Stimulated activated CD4-positive, alpha-beta T cell treated with anti-CD3 and anti-CD28 coated beads, TNF-alpha, amount 100 ng/mL, for 48 hours (primary cell): ENCODE measurements around the gene HOXD4.

ENCODE experiments used
- DNase-seq, 3 donors: peaks; one replicate each; pipeline ENCODE4 v3.0.0-alpha.2; 2020; ENCODE audit warnings: low read depth in 3 of 3

HOXD4 gene

DNA sequence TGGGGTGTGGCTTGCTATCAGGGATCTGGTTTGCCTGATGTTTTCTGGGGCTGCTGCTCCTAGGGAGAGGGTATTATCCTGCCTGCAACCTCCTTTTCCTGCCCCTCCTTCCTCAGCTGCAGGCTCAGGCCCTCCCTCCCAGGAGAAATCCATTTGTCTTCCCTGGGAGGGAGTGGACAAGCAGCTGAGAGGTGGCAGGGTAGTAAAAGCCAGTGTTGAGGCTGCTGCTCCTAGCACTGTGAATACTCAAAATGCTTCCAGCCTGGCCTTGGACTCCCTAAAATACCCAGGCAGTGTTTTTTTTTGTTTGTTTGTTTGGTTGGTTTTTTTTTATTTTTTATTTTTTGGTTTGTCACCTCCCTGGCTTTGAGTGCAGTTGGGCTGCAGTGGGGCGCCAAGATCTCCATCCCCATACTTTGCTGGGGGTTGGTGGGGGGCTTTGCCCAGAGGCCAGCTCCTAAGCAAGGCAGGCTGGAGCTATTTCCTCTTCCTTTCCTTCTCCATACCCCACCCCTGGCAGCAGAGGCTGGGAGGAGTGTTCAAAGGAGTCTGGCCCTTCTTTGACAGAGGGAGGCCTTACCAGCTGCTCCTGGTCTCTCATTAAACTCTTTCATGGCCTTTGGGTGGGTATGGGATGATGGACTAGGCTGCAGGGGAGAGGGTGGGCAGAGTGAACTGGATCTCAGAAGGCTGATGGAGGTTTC, 19.4 kb downstream of the HOXD4 start:
- DNase-seq, result no peak

DNA sequence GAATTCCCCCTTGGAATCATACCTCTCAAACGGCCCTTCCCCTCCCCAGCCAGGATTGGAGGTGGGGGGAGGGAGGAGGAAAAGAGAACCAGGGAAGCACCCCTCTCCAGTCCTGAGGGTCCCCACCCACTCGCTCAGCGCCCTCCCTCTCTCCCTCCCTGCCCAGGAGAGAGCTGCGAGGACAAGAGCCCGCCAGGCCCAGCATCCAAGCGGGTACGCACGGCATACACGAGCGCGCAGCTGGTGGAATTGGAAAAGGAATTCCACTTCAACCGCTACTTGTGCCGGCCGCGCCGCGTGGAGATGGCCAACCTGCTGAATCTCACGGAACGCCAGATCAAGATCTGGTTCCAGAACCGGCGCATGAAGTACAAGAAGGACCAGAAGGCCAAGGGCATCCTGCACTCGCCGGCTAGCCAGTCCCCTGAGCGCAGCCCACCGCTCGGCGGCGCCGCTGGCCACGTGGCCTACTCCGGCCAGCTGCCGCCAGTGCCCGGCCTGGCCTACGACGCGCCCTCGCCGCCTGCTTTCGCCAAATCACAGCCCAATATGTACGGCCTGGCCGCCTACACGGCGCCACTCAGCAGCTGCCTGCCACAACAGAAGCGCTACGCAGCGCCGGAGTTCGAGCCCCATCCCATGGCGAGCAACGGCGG, 20.1 kb downstream of the HOXD4 start:
- DNase-seq, result no peak

DNA sequence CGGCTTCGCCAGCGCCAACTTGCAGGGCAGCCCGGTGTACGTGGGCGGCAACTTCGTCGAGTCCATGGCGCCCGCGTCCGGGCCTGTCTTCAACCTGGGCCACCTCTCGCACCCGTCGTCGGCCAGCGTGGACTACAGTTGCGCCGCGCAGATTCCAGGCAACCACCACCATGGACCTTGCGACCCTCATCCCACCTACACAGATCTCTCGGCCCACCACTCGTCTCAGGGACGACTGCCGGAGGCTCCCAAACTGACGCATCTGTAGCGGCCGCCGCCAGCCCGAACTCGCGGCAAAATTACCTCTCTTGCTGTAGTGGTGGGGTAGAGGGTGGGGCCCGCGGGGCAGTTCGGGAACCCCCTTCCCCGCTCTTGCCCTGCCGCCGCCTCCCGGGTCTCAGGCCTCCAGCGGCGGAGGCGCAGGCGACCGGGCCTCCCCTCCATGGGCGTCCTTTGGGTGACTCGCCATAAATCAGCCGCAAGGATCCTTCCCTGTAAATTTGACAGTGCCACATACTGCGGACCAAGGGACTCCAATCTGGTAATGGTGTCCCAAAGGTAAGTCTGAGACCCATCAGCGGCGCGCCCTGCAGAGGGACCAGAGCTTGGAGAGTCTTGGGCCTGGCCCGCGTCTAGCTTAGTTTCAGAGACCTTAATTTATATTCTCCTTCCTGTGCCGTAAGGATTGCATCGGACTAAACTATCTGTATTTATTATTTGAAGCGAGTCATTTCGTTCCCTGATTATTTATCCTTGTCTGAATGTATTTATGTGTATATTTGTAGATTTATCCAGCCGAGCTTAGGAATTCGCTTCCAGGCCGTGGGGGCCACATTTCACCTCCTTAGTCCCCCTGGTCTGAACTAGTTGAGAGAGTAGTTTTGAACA, 20.9 kb downstream of the HOXD4 start:
- no peak for DNase-seq

DNA sequence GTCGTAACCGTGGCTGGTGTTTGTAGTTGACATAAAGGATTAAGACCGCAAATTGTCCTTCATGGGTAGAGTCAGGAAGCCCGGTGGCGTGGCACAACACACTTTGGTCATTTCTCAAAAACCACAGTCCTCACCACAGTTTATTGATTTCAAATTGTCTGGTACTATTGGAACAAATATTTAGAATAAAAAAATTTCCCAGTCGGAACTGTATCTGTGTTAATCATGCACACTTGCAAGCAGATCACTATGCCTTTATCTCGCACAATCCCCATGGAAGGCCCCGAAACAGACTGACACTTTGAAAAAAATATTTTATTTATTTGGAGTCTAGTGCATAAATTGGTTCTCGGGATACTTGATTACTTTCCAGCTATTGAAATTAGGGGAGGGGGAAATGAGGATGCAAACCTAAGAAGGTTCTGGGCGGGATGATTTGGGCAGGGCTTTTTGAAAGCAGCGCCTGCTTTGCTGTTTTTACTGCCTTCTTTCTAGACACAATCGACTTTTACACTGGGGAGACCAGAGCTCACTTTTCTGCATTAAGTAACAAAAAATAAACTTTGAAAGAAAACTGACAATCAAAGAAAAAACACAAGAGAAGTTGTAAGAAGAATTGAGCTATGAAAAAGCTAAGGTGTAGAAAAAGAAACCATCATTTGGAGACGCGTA, 21.7 kb downstream of the HOXD4 start:
- no peak for DNase-seq

DNA sequence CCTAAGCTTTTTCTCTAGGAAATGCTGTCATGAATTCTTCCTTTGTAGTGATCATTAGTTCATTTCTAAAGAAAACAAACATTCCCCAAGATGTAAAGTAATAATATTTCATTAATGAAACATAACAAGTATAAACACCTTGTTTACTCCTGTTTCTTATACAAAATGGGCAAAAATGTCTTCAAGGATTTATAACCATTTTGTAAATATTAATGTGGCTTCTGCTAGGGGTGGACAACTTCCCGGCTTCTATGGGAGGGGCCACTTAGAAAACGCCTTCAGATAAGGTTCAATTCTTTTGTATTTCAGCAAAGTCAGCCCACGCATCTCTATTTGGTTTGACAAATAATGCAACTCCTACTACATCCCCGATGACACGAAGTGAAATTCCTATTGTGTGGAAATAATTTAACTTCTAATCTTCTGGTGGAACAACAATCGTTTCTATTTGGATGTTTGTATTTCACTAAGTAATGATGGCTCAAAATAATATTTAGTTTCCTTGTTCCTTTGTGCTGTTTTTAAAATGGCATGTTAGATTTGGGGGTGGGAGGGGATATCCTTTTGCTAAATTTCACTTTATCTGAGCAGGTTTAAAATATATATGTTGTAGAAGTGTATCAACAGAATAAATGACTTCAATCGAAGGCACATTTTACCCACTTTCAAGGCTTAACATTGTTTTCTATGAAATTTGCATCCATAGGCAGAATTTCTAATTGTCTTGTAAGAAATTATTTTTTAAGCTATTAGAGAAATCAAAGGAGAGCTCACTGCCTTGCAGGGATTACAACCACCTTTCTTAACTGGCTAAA, 22.4 kb downstream of the HOXD4 start:
- no peak for DNase-seq

DNA sequence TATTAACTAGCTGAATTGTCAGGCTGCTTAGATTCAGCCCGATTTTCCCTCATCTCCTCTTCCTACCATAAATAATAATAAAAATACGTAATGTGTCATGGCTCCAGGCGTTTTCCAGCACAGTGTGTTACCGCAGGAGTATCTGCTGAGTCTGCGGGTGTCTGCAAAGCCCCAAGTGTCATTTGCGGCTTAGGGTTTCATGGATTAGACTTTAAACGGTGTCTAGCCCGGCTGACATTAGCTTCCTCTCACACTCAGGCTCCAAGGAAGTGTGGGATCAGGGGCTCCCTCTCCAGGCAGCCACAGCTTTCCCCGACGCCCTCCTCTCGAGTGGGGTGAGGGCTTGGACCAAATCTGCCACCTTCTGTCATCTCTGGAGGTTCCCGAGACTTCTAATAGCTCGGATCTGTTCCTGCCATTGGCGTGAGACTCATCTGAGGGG, 23.1 kb downstream of the HOXD4 start:
- no peak for DNase-seq

DNA sequence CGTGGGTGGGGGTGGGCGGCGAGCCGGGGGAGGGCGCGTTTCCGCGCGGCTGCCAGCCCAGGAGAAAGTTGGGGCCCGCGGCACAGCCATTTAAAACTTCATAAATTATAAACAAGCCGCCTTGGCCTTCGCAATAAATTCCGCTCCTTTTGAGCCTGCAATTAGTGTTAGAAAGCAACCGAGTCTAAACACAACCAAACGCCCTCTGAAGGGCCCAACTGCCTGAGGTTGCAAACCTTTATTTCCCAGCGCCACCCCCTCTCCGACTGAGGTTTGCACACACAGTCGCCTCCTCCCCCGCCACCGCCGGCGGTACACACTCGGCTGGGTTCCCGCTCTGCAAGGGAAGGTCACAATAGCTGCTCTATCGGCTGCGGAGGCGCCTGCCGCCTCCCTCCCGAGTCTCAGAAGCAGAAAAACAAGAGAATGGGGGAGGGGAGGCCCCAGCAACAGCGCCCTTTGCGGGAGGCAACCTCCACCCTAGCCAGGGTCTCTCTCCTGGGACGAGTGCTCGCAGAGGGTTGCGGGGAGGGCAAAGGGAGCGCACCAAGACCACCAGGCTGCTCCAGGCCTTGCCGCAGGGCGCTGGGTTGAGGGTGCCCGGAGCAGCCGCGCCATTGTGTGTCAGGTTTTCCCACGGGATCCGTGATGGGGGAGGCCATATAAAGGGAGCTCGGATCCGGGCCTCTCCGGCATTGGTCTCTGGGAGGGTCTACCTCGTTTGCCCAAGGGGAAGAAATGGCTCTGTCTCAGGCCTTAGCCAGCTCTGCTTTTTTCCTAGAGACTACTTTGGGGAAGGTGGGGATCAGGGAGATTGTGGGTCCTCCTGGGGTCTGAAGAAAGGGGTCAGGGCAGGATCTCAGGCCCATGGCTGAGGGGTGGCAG, 23.7 kb downstream of the HOXD4 start:
- DNase-seq, result no peak

DNA sequence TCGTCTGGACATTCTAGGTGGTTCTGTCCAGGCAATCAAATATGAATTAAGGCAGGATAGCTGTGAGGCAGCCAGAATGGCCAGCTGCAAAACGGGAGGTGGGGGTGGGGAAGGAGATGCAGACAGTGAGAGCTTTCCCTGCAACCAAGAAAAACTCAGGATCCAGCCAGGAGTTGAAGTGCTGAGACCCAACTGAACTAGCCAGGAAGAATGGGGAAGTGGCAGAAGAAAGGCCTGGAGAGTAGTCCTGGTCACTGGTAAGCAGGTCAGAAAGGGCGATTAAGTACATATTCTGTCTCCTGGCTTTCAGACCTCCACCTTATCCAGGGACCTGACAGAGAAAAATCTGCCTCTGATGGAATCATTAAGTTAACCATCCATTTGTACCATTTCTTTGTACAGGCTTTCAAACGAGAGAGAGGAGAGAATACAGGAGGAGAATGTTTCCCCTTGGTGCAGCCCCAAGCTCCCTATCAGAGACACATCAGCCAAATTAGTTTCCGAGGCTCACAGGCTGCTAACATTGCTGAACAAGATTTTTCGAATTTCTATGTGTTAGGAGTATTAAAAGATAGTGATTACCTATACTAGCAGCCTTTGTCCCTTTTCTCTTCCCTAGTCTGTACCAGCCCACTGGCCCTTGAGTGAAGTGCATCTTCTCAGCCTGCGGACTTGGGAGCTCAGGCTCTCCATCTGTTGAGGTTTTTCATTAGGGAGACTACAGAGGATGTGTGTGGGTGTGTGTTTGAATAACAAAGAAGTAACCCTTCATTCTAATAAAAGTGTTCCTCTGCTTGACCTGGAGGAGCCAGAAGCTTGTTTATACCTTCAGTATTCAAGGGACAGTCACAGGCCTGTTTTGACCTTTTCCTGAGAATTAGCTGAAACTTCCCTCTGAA, 24.6 kb downstream of the HOXD4 start:
- DNase-seq, result no peak

DNA sequence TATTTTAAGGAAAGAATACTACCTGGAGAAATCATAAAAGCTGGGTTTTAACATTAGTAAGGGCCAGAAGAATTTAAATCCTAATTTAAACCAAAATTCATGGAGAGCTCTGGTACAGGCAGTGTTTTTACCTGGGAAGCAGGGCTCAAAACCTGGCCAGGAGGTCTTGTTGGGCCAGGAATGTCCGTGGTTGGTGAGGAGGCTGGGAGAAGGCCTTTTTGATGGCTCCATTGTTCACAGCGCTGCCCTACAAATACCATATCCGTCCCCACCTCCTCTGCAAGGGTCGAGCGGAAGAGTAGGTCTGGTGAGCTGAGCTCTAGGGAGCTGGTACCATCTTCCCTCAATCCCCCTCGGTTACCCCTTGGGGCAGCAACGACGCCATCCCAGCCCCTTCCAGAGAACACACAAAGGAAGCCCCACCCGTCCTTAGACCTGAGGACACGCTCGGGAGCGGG, 26.3 kb downstream of the HOXD4 start:
- no peak for DNase-seq

DNA sequence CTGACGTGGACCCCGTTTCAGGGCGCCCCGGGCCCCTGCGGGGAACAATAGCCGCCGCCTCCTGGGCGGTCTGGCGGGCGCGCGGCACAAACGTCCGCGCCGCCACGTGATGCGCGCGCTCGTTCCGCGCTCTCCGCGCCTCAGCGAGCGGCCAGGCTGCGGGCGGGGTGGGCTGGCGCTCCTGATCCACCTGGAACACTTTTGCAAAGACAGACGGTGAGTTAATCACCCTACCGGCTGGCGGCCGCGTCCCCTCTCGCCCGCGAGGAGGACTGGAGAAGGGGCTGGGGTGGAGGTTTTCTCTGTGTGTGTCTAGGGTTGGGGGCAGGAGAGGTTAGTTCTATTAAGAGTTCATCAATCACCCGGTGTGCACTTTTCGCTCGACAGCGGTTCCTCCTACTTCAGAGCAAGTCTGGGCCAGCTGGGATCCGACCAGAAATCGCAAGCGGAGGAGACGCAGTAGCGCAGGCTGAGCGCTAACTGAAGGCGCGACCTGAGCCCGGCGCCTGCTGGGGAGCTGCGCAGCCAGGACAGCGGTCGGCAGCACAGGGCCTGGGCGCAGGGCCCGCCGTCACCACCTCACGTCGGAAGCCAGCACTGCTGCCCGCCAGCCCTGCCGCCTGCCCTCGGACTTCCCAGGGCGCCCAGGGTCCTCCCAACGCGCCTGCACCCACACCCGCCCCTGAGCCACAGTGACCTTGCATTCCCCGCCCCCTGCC, 26.8 kb downstream of the HOXD4 start:
- no peak for DNase-seq

DNA sequence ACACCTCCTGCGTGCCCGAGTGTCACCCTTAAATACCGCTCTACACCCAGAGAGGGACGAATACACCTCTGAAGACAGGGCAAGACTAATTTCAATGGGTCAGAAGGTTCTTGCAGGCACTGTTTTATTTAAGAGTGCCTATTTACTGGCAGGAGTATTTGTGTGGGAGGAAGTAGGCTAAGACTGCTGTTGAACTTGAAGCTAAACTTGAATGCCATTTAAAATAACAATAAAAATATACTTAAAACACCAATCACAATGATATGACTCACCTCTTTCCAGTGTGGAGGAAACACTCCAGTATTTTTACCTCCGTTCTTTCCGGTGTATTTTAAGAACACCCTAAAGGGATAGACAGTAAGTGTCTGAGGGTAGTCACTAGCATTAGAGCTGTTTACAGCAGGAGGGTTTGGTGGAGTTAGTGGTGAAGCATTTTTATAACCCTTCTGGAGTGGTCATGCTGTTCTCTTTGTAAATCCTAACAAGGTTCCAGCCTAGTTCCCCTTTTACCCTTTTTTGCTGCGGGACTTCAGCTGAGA, 27.5 kb downstream of the HOXD4 start:
- DNase-seq, result no peak

DNA sequence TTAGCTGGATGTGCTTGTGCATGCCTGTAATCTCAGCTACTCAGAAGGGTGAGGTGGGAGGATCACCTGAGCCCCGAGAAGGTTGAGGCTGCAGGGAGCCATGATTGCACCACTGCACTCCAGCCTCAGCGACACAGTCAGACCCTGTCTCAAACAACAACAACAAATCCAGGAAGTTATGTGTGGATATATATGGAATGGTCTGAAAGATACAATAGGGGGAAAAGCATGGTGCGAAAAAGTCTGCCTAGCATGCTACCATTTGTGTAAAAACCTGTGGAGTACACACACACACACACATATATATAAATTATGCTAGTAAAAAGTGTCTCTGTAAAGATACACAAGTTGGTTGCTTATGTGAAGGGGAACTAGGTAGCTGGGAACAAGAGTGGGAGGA, 30.2 kb downstream of the HOXD4 start:
- DNase-seq, result no peak

DNA sequence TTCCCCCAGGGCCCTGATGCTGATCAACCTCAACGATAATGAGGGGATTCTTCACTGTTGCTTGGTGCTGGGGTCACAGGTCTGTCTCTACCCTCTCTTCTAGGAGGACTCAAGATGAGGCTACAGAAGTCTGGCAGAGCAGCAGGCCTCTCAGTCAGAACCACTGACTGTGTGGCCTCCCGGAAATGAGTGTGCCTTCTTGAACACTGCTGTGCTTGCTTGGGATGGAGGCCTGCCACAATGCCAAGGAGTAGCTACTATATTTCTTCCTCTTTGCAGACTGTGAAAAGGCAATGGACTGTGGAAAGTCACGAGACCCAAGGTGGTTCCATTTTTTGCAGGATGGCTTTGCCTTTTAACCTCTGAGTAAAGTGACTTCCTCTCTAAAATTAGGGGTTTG, 31.3 kb downstream of the HOXD4 start:
- no peak for DNase-seq

DNA sequence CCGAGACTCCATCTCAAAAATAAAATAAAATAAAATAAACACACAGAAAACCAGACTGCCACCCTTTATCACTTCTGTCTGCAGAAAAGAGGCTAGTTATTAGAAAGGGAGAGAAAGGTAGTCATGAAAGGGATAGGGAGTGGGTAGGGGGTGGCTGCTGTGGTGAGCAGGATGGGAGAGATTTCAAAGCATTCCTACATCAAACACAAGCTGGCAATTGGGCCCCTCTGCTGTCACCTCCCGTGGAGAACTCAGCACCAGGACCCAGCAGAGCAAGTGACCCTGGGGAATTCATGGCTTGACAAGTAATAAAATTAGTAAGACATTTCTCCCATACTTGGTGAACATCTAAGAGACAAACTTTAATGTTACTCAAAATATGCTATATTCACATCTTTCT, 33.4 kb downstream of the HOXD4 start:
- DNase-seq, result no peak

DNA sequence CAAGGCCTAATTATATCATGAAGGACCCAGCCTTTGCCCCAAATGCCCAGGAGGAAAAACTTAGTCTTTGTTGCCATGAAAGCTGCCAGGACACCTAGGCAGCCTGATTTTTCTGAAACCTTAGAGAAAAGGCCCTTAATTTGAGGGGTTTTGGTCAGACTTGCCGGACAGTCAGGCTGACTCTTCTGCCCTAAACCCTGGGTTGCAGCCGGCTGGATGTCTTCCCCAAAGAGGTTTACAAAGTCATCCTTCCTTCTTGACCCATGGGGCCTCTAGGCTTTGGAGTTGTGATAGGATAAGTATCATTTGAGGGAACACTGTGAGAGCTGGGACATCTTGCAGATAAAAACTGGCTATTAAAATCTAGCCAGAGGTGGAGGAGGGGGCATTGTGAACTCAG, 34.7 kb downstream of the HOXD4 start:
- no peak for DNase-seq

DNA sequence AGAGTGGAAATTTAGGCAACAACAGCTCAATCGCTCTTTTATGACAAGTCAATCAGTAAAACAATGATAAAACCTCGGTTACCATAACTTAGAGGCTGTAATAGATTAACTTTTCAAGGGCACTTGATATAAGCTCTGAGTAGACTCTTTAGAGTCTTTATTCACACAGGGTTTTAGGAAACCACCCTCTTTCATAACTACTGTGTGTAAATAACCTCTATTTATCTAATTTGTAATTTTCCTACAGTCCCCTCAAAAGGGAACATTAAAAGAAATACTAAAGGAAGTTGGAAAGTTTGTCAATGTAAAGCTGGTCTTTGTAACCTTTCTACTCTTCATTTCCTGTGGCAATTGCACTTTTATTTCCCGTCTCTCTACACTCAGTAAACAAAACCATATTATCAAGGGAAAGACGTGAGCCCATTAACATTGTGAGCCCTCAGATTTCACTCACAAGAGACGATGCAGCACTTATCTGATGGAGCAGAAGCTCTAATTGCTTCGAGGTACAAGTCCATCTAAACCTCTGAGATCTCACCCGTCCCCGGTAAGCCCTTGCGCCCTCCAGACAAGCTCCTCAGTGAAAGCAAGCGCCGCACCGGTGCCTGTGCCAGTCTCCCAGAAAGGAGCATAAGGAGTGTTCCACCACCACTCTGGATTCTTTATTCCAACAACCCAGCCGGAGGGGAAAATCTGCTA, 36.0 kb downstream of the HOXD4 start:
- DNase-seq, result no peak
